ENCODE measurements around the gene SHISA6. TPM values are rescaled to one million over a fixed set of nuclear protein-coding genes. Genes with fewer than 3 reads are reported as not detected.

SHISA6 gene
- not detected for total RNA-seq

DNA sequence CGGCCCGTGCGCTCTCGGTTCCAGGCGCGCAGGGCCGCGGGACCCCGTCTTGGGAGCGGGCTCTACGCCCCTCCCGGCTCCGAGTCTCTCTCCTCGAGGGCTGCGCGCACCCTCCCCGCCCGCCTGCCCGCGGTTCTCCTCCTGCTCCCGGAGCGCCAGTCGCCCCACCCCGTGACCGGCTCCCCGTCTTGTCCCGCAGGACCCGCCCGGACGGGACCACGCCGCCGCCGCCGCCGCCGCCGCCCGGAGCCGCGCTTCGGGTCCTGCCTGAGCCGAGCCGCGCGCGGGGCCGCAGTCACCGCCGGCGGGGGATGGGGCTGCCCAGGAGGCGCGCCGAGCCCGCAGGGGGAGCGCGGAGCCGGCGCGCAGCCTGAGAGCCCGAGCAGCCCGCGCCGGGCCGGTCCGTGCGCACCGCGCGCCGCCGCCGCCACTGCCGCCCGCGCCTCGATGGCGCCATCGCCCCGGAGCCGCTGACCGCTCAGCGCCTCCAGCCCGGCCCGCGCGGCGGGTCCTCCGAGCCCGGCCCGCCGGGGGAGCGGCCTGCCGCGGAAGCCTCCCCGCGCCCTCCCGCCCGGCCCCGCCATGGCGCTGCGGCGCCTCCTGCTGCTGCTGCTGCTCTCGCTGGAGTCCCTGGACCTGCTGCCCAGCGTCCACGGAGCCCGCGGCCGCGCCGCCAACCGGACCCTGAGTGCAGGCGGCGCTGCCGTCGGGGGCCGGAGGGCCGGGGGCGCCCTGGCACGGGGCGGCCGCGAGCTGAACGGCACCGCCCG lies at the start of gene SHISA6:
SHISA6 (plus strand) TSS at position 373 of the 770 bp plus-strand sequence.
- no peak within 1 kb of the TSS for H3K4me3 Mint-ChIP-seq
- H3K9me3 Mint-ChIP-seq (ENCODE audit: insufficient read depth): no peaks in the 10 kb centered on the region
- no peak within 1 kb of the TSS for H3K27ac Mint-ChIP-seq
- ChIA-PET CTCF (no interaction called here), POLR2A (no interaction called here)
- H3K4me1 Mint-ChIP-seq (ENCODE audit: low read depth): no peaks in the 10 kb centered on the region
- ATAC-seq (no peak), DNase-seq (no peak)
- H3K36me3 Mint-ChIP-seq (ENCODE audit: low read depth): peaks cover 3% of the 10 kb centered on the region
- H3K27me3 Mint-ChIP-seq (ENCODE audit: low read depth): peaks cover 35% of the 10 kb centered on the region

DNA sequence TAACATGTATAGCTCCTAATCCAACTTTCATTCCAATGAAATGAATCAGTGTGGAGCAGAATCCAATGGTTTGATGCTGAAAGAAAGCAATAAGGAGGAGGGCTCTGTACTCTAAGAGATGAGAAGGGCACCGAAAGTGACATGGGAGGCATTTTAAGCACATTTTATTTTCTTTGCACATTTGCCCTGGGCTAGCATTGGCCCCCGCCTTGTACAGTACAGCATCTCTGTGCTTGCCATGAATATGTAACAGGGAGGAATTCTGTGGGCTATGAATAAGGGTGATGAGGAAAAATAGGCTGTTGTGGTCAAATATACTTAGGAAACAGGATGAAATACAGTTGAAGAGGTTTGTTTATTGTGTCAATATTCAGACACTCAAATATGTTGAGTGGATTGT lies 45.2 kb upstream of the SHISA6 start:
- Mint-ChIP-seq H3K27ac (no peak overlapping the region), H3K4me3 (no peak overlapping the region), H3K4me1 (ENCODE audit: low read depth) (no peaks in the 10 kb centered on the region), H3K9me3 (ENCODE audit: insufficient read depth) (no peaks in the 10 kb centered on the region), H3K27me3 (ENCODE audit: low read depth) (no peaks in the 10 kb centered on the region), H3K36me3 (ENCODE audit: low read depth) (no peaks in the 10 kb centered on the region)
- ChIA-PET POLR2A (no interaction called here), CTCF (no interaction called here)
- DNase-seq (no peak), ATAC-seq (no peak)

DNA sequence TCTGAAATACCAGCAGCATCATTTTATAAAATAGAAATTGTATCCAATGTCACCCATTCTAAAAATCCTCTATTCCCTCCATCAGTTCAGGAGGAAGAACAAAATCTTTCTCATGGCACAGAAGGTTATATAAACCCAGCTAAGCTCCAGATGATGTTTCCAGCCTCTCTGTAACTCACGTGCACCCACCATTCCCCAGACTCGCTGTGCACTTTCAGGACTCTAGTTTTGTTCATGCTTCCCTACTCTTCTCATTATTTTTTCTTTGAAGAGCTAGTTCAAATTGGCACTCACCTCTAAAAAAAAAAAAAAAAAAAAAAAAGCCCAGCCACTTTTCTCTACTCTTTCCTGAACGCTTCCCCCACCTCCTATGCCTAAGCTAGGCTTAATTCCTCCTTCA lies 36.0 kb upstream of the SHISA6 start:
- POLR2A ChIA-PET: no interaction called here
- no peak for DNase-seq

DNA sequence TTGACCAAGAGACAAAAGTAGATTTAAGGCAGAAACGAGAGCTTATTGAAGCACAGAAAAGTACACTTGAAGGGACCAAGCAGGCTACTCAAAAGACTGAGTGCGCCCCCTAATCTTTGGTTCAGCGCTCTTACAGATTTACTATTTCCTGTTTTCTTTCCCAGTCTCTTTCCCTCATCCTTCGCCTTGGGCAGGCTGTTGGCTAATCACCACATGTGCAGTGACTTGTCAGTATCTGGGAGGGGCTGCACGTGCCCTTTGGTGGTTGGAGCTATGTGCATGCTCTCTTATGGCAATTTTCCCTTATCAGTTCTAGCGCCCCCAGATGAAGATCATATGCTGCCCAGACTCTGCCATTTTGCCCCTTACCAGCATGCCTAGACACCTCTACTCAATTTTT lies 35.4 kb upstream of the SHISA6 start:
- DNase-seq (no peak), ATAC-seq (no peak)
- CTCF ChIA-PET: no interaction called here
- Mint-ChIP-seq H3K4me3 (no peak overlapping the region), H3K9me3 (ENCODE audit: insufficient read depth) (peaks cover 9% of the 10 kb centered on the region), H3K27me3 (ENCODE audit: low read depth) (no peaks in the 10 kb centered on the region), H3K4me1 (ENCODE audit: low read depth) (no peaks in the 10 kb centered on the region), H3K27ac (no peak overlapping the region), H3K36me3 (ENCODE audit: low read depth) (no peaks in the 10 kb centered on the region)
- POLR2A ChIA-PET: no interaction called here

More for the DNA sequence above, 36.0 kb upstream of the SHISA6 start:
- Mint-ChIP-seq H3K4me1 (ENCODE audit: low read depth) (no peaks in the 10 kb centered on the region), H3K27ac (no peak overlapping the region), H3K27me3 (ENCODE audit: low read depth) (no peaks in the 10 kb centered on the region), H3K4me3 (no peak overlapping the region), H3K9me3 (ENCODE audit: insufficient read depth) (peaks cover 5% of the 10 kb centered on the region), H3K36me3 (ENCODE audit: low read depth) (no peaks in the 10 kb centered on the region)
- CTCF ChIA-PET: no interaction called here
- ATAC-seq: no peak

DNA sequence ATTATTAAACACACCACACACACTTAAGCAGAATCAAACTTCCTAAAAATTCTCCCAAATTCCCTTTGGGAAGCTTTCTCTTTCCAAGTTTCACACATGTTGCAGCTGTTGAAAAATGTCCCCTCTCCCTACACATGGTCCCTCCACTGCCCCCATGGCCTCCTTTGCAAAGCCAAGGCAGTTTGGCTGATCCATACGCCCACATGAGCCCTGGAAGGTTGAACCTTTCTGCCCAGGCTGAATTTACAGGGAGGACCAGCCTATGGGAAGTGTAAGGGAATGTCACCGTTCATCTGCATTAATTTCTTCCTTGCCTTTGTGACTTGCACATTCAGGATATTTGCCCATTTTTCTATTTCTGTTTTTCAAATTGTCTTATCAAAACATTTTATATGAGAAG lies 31.1 kb upstream of the SHISA6 start:
- no peaks in the 10 kb centered on the region for H3K36me3 Mint-ChIP-seq (ENCODE audit: low read depth)
- no peak overlapping the region for H3K27ac Mint-ChIP-seq
- no peak overlapping the region for H3K4me3 Mint-ChIP-seq
- ChIA-PET POLR2A (no interaction called here), CTCF (no interaction called here)
- DNase-seq (no peak), ATAC-seq (no peak)
- no peaks in the 10 kb centered on the region for H3K4me1 Mint-ChIP-seq (ENCODE audit: low read depth)
- H3K27me3 Mint-ChIP-seq (ENCODE audit: low read depth): no peaks in the 10 kb centered on the region
- H3K9me3 Mint-ChIP-seq (ENCODE audit: insufficient read depth): peaks cover 14% of the 10 kb centered on the region

DNA sequence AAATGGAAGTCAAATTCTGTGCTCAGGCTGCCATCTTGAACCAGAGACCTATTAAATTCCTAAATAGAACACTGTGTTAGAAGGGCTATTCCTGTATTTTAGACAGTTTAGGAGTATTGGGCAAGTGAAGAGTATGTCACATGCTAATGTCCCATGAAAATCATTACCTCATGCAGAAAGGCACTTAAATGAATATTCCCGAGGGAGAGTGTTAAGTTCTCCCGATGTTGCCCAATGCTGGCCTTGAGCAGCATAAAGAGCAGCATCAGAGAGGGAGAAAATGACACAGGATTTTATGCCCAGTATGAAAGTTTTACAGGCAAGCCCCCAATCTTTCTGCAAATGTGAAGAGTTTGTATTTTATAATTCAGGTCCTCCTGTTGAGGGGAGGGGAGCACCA lies 28.2 kb upstream of the SHISA6 start:
- H3K4me1 Mint-ChIP-seq (ENCODE audit: low read depth): no peaks in the 10 kb centered on the region
- ChIA-PET POLR2A (no interaction called here), CTCF (no interaction called here)
- no peaks in the 10 kb centered on the region for H3K36me3 Mint-ChIP-seq (ENCODE audit: low read depth)
- H3K27ac Mint-ChIP-seq: no peak overlapping the region
- H3K9me3 Mint-ChIP-seq (ENCODE audit: insufficient read depth): peaks cover 14% of the 10 kb centered on the region
- no peak overlapping the region for H3K4me3 Mint-ChIP-seq
- DNase-seq: no peak
- ATAC-seq: no peak
- no peaks in the 10 kb centered on the region for H3K27me3 Mint-ChIP-seq (ENCODE audit: low read depth)

DNA sequence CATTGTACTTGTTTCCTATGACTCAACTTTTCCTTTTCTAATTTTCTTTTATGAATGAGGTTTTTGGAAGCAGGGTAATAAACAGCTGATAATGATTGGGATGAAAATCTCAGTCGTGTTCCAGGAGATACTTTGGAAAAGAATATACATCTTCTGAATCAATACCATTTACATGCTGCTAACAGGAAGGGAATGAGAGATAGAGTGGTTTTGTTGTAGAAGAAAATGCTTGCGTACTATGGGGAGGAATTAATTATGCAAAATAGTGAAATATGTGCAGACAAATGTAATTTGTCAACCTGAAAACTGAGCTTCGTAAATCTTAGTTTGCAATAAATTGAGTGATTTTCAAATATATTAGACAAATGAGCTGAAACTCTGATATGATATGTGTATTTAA lies 24.0 kb upstream of the SHISA6 start:
- Mint-ChIP-seq H3K27me3 (ENCODE audit: low read depth) (no peaks in the 10 kb centered on the region), H3K27ac (no peak overlapping the region), H3K9me3 (ENCODE audit: insufficient read depth) (no peaks in the 10 kb centered on the region), H3K36me3 (ENCODE audit: low read depth) (no peaks in the 10 kb centered on the region), H3K4me3 (no peak overlapping the region), H3K4me1 (ENCODE audit: low read depth) (no peaks in the 10 kb centered on the region)
- CTCF ChIA-PET: no interaction called here
- POLR2A ChIA-PET: no interaction called here
- ATAC-seq (no peak), DNase-seq (no peak)

DNA sequence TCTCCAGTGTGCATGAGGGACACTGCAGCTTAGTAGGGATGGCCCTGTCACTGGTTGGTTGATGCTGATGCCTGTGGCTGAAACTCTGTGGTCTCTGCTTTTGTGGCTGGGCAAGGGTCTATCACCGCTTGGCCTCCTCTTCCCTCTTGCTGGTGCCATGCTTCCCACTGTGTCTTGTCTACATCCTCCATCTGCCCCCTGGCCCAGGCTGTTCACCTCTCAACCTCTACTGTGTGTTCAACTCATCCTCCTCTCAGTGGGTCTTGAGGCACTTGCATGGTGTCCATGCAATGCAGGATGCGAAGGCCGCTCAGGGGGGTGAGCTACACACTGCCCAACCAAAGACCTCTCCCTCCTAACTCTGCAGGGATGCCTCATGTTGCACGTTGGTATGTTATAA lies 19.8 kb upstream of the SHISA6 start:
- CTCF ChIA-PET: no interaction called here
- POLR2A ChIA-PET: no interaction called here
- H3K27me3 Mint-ChIP-seq (ENCODE audit: low read depth): no peaks in the 10 kb centered on the region
- ATAC-seq (no peak), DNase-seq (no peak)
- H3K4me1 Mint-ChIP-seq (ENCODE audit: low read depth): no peaks in the 10 kb centered on the region
- no peaks in the 10 kb centered on the region for H3K9me3 Mint-ChIP-seq (ENCODE audit: insufficient read depth)
- no peaks in the 10 kb centered on the region for H3K36me3 Mint-ChIP-seq (ENCODE audit: low read depth)
- H3K27ac Mint-ChIP-seq: no peak overlapping the region
- no peak overlapping the region for H3K4me3 Mint-ChIP-seq

DNA sequence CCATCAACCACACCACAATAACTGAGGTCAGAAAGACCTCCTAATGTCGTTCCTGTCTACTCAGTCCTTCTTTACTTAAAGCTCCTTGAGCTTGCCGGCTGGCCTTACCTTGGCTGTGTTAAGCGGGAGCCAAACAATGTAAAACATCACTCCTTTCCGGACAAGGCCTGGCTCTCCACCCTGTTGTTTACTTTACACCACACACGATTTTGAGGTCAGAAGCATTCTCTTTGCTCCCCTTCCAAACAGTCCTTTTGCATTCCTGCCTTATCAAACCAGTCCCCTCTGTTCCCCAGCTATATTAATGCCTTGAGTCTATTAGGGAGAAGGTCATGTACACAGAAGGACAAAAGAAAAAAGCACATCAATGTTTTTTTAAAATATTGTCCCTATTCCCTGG lies 19.3 kb upstream of the SHISA6 start:
- ChIA-PET CTCF (no interaction called here), POLR2A (no interaction called here)
- no peaks in the 10 kb centered on the region for H3K9me3 Mint-ChIP-seq (ENCODE audit: insufficient read depth)
- DNase-seq (no peak), ATAC-seq (no peak)
- H3K27ac Mint-ChIP-seq: no peak overlapping the region
- no peaks in the 10 kb centered on the region for H3K36me3 Mint-ChIP-seq (ENCODE audit: low read depth)
- no peaks in the 10 kb centered on the region for H3K27me3 Mint-ChIP-seq (ENCODE audit: low read depth)
- no peak overlapping the region for H3K4me3 Mint-ChIP-seq
- H3K4me1 Mint-ChIP-seq (ENCODE audit: low read depth): no peaks in the 10 kb centered on the region

DNA sequence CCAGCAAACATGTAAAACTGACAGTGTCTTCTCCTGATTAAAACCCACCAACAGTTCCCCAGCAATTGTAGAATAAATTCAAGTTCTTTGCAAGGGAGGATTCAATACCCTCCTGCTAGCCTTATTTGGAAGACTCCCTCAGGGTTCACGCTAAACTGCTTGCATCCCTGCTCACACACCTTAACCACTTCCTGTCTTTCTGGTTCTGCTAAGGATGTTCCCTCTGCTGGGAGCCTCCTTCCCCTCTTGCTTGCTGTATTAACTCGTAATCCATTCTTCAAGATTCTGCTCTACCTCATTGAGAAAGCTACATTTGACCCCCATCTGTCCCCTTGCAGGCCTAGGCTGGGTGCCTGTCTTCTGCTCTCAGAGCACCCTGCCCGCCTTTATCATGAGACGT lies 2.3 kb upstream of the SHISA6 start:
- ChIA-PET CTCF (no interaction called here), POLR2A (no interaction called here)
- H3K4me3 Mint-ChIP-seq: no peak overlapping the region
- no peak overlapping the region for H3K27ac Mint-ChIP-seq
- no peak for ATAC-seq
- no peaks in the 10 kb centered on the region for H3K9me3 Mint-ChIP-seq (ENCODE audit: insufficient read depth)
- peaks cover 33% of the 10 kb centered on the region for H3K27me3 Mint-ChIP-seq (ENCODE audit: low read depth)
- H3K4me1 Mint-ChIP-seq (ENCODE audit: low read depth): no peaks in the 10 kb centered on the region
- no peak for DNase-seq
- peaks cover 3% of the 10 kb centered on the region for H3K36me3 Mint-ChIP-seq (ENCODE audit: low read depth)

DNA sequence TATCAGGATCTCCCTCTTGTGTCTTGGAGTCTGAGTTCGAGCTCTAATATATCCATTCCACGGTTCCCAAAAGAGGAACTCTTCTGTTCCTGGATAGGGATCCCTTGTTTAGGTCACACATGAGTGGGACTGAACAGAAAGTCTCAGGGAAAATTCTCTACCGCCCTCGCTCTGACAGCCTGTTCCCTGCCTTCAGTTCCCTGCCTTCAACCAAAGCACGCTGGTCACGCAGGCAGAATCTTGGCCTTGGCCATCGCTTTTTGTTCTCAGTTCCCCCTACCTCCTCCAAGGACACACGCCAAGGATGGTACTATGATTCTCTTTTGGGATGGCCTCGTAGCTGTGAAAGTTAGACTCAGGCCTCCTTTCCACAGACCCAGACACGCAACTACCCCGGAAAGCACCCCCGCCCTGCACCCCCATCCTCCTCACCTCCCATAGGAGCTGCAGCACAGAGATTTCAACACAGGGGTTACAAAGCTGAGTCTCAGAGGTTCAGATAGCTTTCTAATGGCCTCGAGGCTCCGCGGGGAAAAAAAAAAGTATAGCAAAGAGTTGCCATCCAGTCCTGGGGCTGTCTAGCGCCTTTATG lies 1.5 kb upstream of the SHISA6 start:
- peaks cover 35% of the 10 kb centered on the region for H3K27me3 Mint-ChIP-seq (ENCODE audit: low read depth)
- H3K9me3 Mint-ChIP-seq (ENCODE audit: insufficient read depth): no peaks in the 10 kb centered on the region
- no peak for DNase-seq
- peaks cover 3% of the 10 kb centered on the region for H3K36me3 Mint-ChIP-seq (ENCODE audit: low read depth)
- H3K4me1 Mint-ChIP-seq (ENCODE audit: low read depth): no peaks in the 10 kb centered on the region
- ATAC-seq: no peak
- H3K4me3 Mint-ChIP-seq: no peak overlapping the region
- peak overlapping the region; percentile 61 for H3K27ac Mint-ChIP-seq
- CTCF ChIA-PET: no interaction called here
- POLR2A ChIA-PET: no interaction called here

DNA sequence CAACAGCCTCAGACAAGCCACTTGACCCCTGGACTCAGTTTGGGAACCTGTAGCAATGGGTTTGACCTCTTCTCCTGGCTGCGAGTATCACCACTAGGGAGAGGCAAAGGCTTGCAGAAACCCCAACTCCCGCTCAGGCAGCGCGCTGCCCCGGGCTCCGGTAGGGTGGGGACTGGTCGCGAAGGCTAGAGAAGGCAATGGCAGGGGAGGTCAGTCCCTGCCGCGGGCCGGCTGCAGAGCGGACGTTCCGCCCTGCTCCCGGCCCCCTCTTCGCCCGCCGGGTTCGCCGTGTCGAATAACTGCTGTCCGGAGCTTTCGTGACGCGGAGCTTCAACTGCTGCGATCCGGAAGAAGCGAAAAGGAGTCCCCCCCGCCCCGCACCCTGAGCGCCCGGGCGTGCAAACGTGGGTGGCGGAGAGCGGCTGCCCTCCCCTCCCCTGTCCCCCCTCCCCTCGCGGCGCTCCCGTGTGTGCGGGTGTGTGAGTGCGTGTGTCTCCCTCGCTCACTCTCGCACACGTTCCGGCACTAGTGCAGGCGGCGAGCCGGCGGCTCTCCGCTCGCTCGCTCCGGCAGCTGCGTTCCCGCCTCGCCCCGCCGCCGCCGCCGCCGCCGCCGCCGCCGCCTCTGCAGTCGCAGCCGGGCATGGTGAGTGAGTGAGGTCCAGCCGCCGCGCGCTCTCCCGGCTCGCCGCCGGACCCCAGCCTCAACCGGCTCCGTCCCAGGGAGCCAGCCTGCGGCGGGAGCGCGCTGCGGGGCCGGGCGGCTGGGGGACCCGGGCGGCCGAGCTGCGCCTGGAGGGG lies 772 bp upstream of the SHISA6 start:
- H3K9me3 Mint-ChIP-seq (ENCODE audit: insufficient read depth): no peaks in the 10 kb centered on the region
- no peak overlapping the region for H3K27ac Mint-ChIP-seq
- CTCF ChIA-PET: no interaction called here
- DNase-seq (no peak), ATAC-seq (no peak)
- no peak overlapping the region for H3K4me3 Mint-ChIP-seq
- H3K27me3 Mint-ChIP-seq (ENCODE audit: low read depth): peaks cover 35% of the 10 kb centered on the region
- POLR2A ChIA-PET: no interaction called here
- no peaks in the 10 kb centered on the region for H3K4me1 Mint-ChIP-seq (ENCODE audit: low read depth)
- peaks cover 3% of the 10 kb centered on the region for H3K36me3 Mint-ChIP-seq (ENCODE audit: low read depth)
